HL-60 (cell line): Measurements from ENCODE around the gene SMG7.

Experiments used
- REST ChIP-seq: IDR thresholded peaks from 2 replicates; pipeline ENCODE4 v1.6.1; 2012; ENCODE audit warnings: low read depth; ENCODE audit not compliant: insufficient replicate concordance
- TF ChIP-seq, protein P1 (sequence below): IDR thresholded peaks from one replicate; pipeline ENCODE4 v1.5.1; 2011; ENCODE audit warnings: low read length, control low read depth, inconsistent platforms; ENCODE audit not compliant: insufficient read depth

GRCh38 chr1:183533617-183534174 lies 61.4 kb downstream of the SMG7 start:
- TF ChIP-seq, protein P1, sequence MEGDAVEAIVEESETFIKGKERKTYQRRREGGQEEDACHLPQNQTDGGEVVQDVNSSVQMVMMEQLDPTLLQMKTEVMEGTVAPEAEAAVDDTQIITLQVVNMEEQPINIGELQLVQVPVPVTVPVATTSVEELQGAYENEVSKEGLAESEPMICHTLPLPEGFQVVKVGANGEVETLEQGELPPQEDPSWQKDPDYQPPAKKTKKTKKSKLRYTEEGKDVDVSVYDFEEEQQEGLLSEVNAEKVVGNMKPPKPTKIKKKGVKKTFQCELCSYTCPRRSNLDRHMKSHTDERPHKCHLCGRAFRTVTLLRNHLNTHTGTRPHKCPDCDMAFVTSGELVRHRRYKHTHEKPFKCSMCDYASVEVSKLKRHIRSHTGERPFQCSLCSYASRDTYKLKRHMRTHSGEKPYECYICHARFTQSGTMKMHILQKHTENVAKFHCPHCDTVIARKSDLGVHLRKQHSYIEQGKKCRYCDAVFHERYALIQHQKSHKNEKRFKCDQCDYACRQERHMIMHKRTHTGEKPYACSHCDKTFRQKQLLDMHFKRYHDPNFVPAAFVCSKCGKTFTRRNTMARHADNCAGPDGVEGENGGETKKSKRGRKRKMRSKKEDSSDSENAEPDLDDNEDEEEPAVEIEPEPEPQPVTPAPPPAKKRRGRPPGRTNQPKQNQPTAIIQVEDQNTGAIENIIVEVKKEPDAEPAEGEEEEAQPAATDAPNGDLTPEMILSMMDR = no peak
- TF ChIP-seq REST = no peak
